GM21737 (cell line): ENCODE data around the gene P2RY11.

Source experiments
- ATAC-seq: cut with Tn5 transposase; IDR thresholded peaks from one replicate; pipeline ENCODE4 v1.9.1; 2021; ENCODE audit warnings: mild to moderate bottlenecking, moderate library complexity; ENCODE audit not compliant: unreplicated experiment

P2RY11 gene

DNA sequence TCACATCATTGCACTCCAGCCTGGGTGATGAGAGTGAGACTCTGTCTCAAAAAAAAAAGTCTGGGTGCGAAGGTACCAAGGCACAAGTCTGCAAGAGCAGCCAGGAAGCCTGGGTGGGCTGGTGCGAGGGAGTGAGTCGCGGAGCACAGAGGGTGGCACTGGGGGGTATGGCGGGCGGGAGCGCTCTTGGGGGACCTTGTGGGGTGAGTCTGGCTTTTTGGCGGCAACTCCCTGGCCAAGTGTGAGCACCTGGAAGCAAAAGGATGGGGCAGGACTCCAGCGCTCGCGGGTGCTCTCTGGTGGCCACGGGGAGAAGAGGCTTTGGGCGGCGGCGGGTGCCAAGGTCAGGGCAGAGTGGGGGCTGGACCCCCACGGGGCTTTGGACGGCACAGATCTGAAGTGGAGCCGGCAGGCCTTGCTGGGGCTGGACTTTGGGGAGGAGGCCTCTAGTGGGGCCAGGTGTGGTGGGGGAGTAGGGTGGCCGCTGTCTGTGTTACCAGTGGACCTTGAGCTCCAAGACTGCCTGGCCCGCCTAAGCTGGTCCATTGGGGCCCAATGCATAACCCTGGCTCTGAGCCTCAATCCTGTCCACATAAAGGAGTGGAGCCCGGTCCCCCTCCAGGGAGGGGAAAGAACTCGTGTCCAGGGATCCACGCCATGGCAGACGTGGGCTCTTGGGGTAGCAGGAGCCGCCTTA lies 1.6 kb downstream of the P2RY11 start:
- no peak for ATAC-seq

DNA sequence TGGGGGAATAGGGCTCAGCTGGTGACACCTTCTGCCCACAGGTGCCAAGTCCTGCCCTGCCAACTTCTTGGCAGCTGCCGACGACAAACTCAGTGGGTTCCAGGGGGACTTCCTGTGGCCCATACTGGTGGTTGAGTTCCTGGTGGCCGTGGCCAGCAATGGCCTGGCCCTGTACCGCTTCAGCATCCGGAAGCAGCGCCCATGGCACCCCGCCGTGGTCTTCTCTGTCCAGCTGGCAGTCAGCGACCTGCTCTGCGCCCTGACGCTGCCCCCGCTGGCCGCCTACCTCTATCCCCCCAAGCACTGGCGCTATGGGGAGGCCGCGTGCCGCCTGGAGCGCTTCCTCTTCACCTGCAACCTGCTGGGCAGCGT lies 2.1 kb downstream of the P2RY11 start:
- ATAC-seq = no peak

DNA sequence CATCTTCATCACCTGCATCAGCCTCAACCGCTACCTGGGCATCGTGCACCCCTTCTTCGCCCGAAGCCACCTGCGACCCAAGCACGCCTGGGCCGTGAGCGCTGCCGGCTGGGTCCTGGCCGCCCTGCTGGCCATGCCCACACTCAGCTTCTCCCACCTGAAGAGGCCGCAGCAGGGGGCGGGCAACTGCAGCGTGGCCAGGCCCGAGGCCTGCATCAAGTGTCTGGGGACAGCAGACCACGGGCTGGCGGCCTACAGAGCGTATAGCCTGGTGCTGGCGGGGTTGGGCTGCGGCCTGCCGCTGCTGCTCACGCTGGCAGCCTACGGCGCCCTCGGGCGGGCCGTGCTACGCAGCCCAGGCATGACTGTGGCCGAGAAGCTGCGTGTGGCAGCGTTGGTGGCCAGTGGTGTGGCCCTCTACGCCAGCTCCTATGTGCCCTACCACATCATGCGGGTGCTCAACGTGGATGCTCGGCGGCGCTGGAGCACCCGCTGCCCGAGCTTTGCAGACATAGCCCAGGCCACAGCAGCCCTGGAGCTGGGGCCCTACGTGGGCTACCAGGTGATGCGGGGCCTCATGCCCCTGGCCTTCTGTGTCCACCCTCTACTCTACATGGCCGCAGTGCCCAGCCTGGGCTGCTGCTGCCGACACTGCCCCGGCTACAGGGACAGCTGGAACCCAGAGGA lies 2.6 kb downstream of the P2RY11 start:
- no peak for ATAC-seq

DNA sequence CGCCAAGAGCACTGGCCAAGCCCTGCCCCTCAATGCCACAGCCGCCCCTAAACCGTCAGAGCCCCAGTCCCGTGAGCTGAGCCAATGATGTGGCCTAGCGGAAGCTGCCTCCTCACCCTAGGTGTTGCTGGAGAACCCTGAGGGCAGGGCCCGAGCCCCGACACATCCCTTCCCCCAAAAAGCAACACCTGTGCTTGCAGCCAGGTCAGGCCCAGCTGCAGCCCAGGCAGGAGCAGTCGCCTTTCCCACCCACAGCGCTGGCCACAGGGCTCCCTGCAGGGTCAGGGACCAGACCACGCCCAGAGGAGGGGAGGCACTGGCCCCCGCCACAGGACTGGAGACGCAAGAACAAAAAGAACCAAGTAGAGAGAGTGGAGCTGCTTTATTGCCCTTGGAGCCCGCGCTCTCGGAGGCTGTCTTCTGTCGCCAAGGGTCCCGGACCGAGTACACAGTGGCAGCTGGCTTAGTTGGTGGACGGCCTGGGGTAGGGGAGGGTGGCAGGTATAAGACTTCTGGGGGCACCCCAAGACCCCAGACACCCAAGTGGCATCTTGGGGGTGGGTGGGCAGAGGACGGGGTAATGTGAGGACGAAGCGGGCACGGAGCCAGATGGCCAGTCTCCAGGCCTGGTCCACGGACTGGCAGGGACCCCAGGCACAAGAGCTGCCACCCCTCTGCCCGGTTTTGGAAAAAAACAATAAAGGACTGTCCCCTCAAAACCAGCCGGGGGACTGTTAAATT lies 3.3 kb downstream of the P2RY11 start:
- ATAC-seq = no peak

DNA sequence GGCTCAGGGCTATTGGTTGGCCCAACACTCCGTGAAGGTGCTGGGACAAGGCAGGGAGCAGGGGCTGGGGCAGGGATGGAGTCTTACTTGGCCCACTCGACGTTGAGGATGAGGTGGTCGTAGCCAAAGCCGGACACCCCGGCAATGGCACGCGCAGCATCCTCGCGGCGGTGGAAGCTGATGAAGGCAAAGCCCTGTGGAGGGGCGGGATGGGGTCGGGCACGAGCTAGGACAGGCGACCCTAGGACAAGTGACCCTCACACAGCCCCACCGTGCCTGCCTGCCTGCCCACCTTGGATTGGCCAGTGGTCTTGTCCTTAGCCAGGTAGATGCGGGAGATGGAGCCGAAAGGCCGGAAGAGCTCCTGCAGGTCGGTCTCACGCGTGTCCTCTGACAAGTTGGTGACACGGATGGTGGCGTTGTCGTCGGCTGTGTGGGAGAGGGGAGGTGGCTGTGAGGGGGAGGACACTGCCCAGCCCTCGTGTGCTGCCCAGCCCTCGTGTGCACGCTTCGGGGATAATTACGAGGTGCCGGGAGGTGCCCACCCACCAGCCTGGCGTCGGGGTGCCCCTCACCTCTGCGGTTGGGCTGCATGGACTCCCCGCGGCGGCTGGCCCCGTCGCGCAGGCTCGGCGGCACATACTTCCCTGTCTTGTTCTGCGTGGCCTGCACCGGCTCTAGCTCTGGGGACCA lies 4.0 kb downstream of the P2RY11 start:
- no peak for ATAC-seq

DNA sequence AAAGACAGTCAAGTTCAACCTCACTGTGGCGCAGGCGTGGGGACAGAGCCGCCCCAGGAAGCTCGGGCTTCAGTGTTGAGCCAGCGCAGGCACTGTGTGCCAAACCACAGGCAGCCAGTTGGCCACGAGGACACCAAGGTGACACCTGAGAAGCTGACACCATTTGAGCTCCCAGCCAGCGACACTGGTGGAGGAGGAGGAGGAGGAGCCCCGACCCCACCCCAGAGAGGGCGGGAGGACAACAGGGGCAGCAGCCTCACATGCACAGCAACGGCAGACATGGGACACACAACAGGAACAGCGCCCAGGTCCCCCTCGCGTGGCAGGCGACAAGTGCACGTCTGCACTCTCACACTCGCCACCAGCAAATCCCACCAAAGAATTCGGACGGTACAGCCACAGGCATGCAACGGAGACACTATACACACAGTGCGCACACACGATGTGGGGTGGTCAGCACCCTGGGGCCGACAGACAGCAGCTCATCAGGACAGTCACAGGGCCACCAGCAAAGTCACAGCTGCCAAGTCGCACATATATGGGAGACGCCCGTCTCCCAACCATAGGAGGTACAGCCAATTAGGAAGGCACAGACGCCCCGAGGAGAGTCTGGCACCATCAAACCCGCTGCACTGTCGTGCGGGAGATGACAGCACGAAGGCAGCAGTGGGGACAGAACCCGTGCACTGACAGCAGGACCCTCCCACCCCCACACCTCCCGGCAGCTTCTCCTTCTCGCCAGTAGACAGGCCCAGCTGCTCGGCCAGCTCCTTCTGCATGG lies 4.8 kb downstream of the P2RY11 start:
- no peak for ATAC-seq

DNA sequence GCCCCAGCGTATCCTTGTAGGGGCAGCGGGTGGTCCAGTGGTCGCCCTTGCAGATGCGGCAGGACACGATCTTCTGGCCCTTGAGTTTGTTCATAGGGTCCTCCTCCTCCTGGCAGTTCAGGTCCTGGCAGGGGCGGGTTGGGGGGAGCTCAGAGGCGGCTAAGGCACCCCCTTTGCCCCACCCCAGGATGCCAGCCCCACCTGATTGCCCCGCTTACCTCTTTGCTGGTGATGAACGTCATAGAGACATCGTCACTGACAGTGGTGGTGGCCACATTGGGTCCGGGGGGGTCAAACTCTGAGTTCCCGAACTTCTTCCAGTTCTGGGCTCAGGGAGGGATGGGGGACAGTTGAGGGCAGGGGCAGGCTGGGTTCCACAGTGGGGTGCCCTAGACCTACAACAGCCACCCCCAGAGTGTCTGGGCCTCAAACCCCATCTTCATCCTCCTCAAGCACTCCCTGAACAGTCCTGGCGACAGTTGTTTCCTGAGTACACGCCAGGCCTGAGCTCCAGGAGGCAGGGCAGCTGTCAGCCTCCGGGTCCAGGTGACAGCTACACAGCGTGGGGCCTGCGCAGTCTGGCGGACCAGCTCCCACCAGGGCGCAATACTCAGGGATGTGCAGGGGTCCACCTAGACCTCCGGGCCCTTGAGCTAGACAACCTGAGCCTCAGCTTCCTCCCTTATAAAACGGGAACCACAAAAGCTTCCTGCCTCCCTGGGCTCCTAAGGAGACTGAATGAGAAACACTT lies 5.5 kb downstream of the P2RY11 start:
- ATAC-seq = no peak

DNA sequence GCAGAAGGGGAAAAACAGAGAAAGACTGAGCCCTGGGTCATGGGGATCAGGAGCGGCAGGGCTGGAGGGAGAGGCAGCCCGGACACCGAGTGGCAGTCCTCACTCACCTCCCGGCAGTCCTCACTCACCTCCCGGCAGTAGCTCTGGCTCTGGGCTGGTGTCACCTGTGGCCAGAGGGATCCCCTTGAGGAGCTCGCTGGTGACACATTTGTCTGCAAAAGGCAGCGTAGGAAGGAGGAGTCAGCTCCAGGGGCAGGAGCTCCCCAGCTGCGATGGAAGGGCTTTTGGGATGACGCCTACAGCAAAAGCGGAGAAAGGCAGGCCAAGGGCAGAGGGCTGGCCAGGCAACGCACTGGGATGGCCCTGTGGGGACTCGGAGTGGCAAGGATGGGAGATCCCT lies 7.5 kb downstream of the P2RY11 start:
- no peak for ATAC-seq

DNA sequence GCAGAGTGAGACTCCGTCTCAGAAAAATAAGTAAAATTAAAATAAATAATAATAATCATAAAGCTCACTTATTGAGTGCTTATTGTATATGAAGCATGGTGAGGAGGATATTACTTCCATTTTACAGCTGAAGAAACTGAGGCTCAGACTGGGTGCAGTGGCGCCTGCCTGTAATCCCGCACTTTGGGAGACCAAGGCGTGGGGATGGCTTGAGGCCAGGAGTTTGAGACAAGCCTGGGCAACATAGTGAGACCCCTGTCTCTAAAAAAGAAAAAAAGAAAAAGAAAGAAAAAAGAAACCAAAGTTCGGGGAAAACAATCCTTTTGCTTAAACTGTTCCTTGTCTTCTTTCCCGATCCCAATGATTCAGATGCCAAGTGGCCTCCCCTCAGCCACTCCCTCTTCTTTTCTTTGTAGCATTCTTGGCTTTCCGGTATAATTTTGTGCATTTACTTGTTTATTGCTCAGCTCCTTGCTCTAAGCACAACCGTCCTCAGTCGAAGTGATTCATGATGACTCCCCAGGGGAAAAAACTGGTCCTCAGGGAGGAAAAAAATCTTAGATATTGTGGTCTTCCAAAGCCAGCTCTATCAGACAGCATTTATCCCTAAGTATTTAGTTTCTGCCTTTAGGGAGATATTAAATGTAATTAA lies 9.2 kb downstream of the P2RY11 start:
- no peak for ATAC-seq

DNA sequence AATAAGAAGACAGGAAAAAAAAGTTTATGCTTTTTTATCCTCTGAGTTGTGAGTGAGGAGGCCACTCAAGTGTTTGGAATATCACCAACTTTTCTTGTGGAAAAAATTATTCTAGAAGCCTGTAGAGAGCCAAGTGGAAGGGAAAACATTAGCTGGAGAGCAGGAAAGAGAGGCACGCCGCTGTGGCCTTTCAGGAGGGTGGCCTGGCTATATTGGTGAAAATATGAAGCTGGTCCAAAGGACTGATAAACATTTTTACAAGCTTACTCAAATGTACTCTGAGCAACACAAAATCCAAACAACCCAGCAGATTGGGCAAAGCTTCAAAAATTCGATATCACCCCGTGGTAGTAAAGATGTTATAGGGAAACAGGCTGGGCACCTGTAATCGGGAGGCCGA lies 10.6 kb downstream of the P2RY11 start:
- ATAC-seq = no peak

DNA sequence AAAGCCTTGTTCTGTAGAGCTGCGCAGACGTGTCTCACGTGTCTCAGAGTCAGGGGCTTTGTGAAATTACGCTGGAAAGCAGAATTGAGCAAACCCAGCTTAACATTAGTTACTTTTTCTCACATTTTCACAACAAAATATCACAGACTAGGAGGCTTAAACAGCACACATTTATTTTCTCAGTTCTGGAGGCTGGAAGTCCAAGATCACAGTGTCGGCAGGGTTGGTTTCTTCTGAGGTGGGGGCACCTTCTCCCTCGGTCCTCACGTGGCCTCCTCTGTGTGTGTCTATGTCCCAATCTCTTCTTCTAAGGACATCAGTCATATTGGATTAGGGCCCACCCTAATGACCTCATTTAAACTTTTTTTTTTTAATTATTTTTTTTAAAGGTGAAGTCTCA lies 12.9 kb downstream of the P2RY11 start:
- ATAC-seq = no peak

DNA sequence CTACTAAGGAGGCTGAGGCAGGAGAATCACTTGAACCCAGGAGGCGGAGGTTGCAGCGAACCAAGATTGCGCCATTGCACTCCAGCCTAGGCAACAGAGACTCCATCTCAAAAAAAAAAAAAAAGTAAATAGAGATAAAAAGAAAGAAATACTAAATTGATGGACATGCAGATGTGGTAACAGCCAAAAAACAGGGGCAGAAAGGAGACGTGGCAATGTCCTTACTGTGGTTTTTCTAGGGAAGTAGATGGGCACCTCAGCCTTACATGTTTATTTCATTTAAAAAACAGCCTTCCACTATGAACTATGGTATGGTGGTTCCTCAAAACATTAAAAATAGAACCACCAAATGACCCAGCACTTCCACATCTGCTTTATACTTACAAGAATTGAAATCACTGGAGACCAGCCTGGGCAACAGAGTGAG lies 14.7 kb downstream of the P2RY11 start:
- ATAC-seq = no peak

DNA sequence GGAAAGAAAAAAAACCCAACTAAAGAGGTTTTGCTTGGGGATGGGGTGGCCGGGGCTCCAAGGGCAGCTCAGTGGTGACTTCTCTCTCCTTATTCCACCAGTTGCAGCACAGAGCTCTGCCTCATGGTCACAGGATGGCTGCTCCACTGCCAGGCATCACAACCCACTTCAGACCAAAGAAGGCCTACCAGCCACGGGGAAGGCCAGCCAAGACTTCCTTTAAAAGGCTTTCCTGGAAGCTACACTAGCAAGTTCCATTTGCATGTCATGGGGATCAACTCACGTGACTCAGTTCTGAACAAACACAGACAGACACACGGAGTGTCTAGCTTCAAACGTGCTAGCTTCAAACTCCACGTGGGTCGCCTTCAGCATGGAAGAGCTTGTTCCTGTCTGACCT lies 21.4 kb downstream of the P2RY11 start:
- ATAC-seq = no peak

DNA sequence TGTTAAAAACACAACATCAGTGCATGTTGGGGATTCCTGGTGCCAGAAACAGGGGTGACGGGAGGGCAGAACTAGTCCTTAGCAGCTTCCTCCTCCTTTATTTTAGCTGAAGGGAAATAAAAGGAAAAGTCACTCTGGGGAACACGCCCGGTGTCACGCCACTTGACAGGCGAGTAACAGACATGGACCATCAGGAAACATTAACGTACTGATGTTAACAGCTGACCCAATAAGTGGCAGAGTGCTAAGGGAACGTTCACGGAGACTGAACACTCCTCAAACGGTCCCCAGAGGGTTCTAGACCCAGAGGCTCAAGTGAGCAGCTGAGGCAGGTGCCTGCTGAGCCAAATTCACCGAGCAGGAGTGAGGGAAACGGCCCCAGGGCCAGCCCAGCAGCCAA lies 22.1 kb downstream of the P2RY11 start:
- no peak for ATAC-seq

DNA sequence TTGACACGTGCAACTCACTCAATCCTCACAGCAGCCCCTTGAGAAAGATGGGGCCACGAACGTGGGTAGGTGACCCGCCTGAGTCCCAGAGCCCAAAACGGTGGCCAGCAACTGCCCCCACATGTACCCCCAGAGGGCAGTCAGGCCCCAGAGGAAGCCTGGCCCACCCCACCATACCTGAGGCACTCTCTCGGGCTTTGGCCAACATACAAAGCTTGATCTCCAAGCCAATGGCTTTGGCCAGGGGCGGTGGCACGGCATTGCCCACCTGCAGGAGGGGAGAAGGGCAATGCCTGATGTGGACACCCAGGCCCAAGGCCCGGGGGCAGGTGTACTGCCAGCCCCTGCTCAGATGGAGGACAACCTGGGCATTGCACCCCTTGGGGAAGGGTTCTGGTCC lies 22.5 kb downstream of the P2RY11 start:
- no peak for ATAC-seq

DNA sequence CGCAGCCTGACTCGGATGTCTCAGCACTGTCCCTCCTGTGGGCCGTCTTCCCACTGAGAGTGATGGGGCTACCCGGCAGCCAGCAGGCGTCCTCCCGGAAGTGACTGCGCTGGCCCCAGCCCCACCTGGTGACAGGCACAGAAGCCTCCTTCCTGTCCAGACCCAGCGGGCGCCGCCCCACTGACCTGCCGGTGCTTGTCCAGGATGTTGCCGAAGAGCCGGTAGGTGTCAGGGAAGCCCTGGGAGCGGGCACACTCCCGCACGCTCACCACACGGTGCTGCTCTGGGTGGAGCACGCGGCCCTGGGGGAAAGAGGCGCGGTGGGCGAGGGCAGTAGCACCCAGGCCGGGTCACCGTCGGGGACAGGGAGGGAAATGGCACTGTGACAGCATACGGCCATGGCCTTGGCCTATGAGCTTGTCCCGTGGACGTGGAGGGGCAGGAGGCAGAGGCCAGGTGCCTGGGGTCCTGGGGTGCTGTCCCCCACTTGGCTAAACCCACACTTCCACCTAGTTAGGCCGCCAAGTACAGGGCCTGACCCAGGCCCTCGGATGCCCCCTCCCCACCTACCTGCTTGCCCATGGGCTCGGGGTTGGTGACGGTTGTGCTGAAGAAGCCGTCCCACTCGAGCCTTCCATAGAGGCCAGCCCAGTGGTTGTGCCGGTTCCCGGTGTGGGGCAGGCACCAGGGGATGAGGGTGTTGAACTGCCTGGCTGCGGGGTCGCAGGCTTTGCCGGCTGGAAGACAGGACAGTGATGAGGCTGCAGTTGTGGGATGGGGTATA lies 24.2 kb downstream of the P2RY11 start:
- no peak for ATAC-seq

DNA sequence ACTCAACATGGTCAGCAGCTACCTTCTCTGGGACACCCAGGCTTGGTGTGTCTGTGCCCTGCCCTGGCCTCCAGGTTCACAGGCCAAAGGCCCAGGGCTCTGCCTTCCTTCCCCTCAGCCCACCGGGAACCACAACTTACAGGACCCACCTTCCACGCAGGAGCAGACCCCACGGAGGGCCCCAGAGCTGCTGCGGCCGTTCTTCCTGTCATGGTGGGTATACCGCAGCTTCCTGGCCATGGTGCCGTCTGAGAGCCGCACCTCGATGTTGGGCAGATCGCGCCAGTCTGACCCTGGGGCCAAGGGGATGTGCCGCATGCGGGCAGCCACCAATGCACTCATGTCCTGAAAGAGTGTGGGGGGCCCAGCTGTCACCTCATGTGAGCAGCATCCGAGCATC lies 25.4 kb downstream of the P2RY11 start:
- no peak for ATAC-seq

DNA sequence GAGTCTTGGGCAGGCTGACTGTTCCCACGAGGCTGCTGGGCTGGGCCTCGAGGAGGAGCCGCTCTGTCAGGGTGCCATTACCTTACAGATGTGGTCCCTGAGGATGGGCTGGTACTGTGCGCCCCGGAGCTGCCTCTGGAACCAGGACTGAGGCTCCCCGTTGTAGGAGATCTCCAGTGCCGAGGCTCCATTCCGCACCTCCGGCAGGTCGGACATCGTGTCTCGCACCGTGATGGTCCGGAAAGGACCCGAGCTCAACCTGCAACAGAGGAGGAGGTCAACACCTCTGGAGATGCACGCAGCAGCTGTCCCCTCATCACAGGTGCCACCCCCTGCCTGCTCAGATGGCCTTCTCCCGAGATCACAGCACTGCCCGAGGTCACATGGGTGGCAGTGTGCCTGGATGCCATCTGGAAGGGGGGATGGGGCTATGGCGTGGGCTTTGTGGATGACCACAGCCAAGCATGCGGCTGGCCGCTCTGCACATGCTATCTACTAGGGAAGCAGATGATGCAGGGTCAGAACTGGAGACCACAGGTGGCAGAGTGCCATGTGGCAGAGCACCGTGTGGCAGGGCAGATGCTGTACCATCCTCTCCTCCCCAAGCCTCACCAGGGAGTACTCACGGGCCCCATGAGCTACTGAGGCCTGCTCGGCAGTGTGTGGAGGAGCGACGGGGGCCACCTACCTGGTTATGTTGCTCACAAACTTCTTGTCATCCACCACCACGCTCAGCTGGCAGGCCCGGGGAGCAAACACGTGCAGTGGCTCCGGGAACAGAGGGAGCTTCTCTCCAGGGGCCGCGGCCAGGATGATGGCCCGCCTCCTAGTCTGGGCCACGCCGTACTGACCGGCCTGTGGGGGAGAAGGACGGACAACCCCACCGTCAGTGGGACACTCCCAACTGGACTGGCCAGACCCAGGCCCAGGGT lies 26.5 kb downstream of the P2RY11 start:
- no peak for ATAC-seq
